ENCODE results near the gene ETFB. TPM values are rescaled to one million over a fixed set of nuclear protein-coding genes. Genes with fewer than 3 reads are reported as not detected.

The ETFB gene
- polyA plus RNA-seq, 1 of the 3 experiments (the other 2 are of a cell fraction), result 169 TPM

- no peak for TF ChIP-seq IRF3 (IDR thresholded peaks at IDR 0.05; ENCODE audit: low read depth, low read length)
- TF ChIP-seq GABPA (IDR thresholded peaks at IDR 0.05; ENCODE audit: low read depth), result no peak
- TF ChIP-seq ELF1 (IDR thresholded peaks at IDR 0.05), result no peak
- TF ChIP-seq MAX (IDR thresholded peaks at IDR 0.05; ENCODE audit: low read depth), result no peak
- no peak for TF ChIP-seq NRF1 (IDR thresholded peaks at IDR 0.05; ENCODE audit: low read depth, low read length)
- TF ChIP-seq TAF1 (IDR thresholded peaks at IDR 0.05; ENCODE audit: borderline replicate concordance, low read depth, low read length), result no peak
- TF ChIP-seq SIN3A (IDR thresholded peaks at IDR 0.05; ENCODE audit: borderline replicate concordance, low read depth, low read length), result no peak
Measured at GRCh38 chr19:51386882-51387520, 20.8 kb upstream of the ETFB start (continued).

GRCh38 chr19:51382004-51382403 is 15.8 kb upstream of the ETFB start:
- Histone ChIP-seq H3K79me2 (ENCODE audit: insufficient read depth) (no peaks in the 10 kb centered on the region), H3K9me2 (no peaks in the 10 kb centered on the region), H2AFZ (ENCODE audit: low read depth) (no peak overlapping the region), H3F3A (replicated peaks; ENCODE audit: insufficient read depth) (no peaks in the 10 kb centered on the region), H4K20me1 (ENCODE audit: insufficient read depth) (no peaks in the 10 kb centered on the region), H3K27me3 (ENCODE audit: insufficient read depth) (no peaks in the 10 kb centered on the region), H3K36me3 (replicated peaks in 1 of 2; ENCODE audit: control insufficient read depth in 1 of 2, insufficient read depth in 2 of 2, low read length in 1 of 2) (no peaks in the 10 kb centered on the region), H3K4me3 (ENCODE audit: low read depth in 2 of 2, low read length in 1 of 2) (no peak overlapping the region), H3K9ac (no peak overlapping the region), H3K27ac (ENCODE audit: low read depth in 2 of 2, low read length in 1 of 2) (no peak overlapping the region), H3K4me2 (no peak overlapping the region), H3K9me3 (no peaks in the 10 kb centered on the region), H3K4me1 (ENCODE audit: control insufficient read depth in 1 of 2, insufficient read depth in 2 of 2, low read depth in 1 of 2, low read length in 1 of 2) (no peaks in the 10 kb centered on the region)
- no peak for TF ChIP-seq MAX (IDR thresholded peaks at IDR 0.05; ENCODE audit: low read depth)
- TF ChIP-seq CTCF (IDR thresholded peaks at IDR 0.05), result no peak
- TF ChIP-seq RCOR1 (IDR thresholded peaks at IDR 0.05; ENCODE audit: low read length), result no peak
- no peak for TF ChIP-seq SMC3 (IDR thresholded peaks at IDR 0.05; ENCODE audit: low read depth, low read length)
- TF ChIP-seq REST (IDR thresholded peaks at IDR 0.05; ENCODE audit: low read depth, low read length), result no peak
- TF ChIP-seq JUND (IDR thresholded peaks at IDR 0.05), result no peak
- no peak for TF ChIP-seq USF1 (IDR thresholded peaks at IDR 0.05; ENCODE audit: borderline replicate concordance, low read depth)
- no peak for TF ChIP-seq SIN3A (IDR thresholded peaks at IDR 0.05; ENCODE audit: borderline replicate concordance, low read depth, low read length)
- no peak for TF ChIP-seq GATA2 (CRISPR knock-in tag; IDR thresholded peaks at IDR 0.05)
- TF ChIP-seq EP300 (IDR thresholded peaks at IDR 0.05; ENCODE audit: borderline replicate concordance in 1 of 2, low read depth in 1 of 2, low read length in 1 of 2), result no peak
- TF ChIP-seq RAD21 (IDR thresholded peaks at IDR 0.05; ENCODE audit: low read length), result no peak
- no peak for TF ChIP-seq IRF3 (IDR thresholded peaks at IDR 0.05; ENCODE audit: low read depth, low read length)
- no peak for TF ChIP-seq GABPA (IDR thresholded peaks at IDR 0.05; ENCODE audit: low read depth)
- no peak for TF ChIP-seq FOXJ3 (CRISPR knock-in tag; IDR thresholded peaks at IDR 0.05)
- no peak for TF ChIP-seq USF2 (IDR thresholded peaks at IDR 0.05; ENCODE audit: borderline replicate concordance, low read depth, low read length)
- TF ChIP-seq RXRA (IDR thresholded peaks at IDR 0.05; ENCODE audit: borderline replicate concordance, low read depth), result no peak
- ChIA-PET CTCF (interaction anchor here (1.2 kb wide), 1 partner anchor 44 kb away, joined by 3 read pairs; no protein-coding TSS in a partner anchor), POLR2A (no interaction called here)
- WGBS (ENCODE audit: low lambda C conversion rate), result 62% methylated on average over 4 of the region's 4 CpGs
- DNase-seq, result no peak
